Measurements from ENCODE around the gene DISP1. TPM values are rescaled to one million over a fixed set of nuclear protein-coding genes. Genes with fewer than 3 reads are reported as not detected.

DISP1 gene
- total and polyA plus RNA-seq, 12 donors = 3.3 to 7.5 (median 5.5) TPM

GRCh38 chr1:222852326-222852725 is 37.5 kb downstream of the DISP1 start:
- Histone ChIP-seq H3K27ac (no peak overlapping the region), H3K4me3 (no peak overlapping the region), H3K4me1 (no peaks in the 10 kb centered on the region), H3K36me3 (peaks cover 0 to 14% (median 0%) of the 10 kb centered on the region in 9 donors), H3K9me3 (peaks cover 0 to 13% (median 0%) of the 10 kb centered on the region in 11 donors), H3K27me3 (no peaks in the 10 kb centered on the region)
- ATAC-seq (no peak), DNase-seq (no peak)
- TF ChIP-seq CTCF (IDR thresholded peaks at IDR 0.05) = no peak
- WGBS, 2 donors = 87 to 88% methylated on average over 3 of the region's 3 CpGs
- intact Hi-C loops (cut with DNase I) = no loop called here

- intact Hi-C loops (cut with DNase I) = no loop called here
- no peak for DNase-seq
- Histone ChIP-seq H3K27ac (no peak overlapping the region), H3K9me3 (peaks cover 0 to 31% (median 0%) of the 10 kb centered on the region in 11 donors), H3K4me1 (peaks cover 0 to 7% (median 0%) of the 10 kb centered on the region in 9 donors), H3K27me3 (no peaks in the 10 kb centered on the region), H3K4me3 (no peak overlapping the region), H3K36me3 (no peaks in the 10 kb centered on the region)
- TF ChIP-seq CTCF (IDR thresholded peaks at IDR 0.05) = no peak
- ATAC-seq = no peak
- WGBS, 2 donors = 64 to 80% methylated on average over 3 of the region's 3 CpGs
Measured at GRCh38 chr1:222861062-222861461, 46.2 kb downstream of the DISP1 start.

Other genes starting within 250 kb of the DISP1 start
- gene TAF1A, start 225.1 kb upstream of the DISP1 start, total RNA-seq = 1 to 10 TPM; 1.3 to 3.3 (median 1.8) TPM
- 1 to 10 TPM; 1.1 to 1.2 TPM for gene TAF1A, start 225.1 kb upstream of the DISP1 start, polyA plus RNA-seq
- 10 to 100 TPM; 44.0 to 72.5 (median 59.0) TPM for gene MIA3, start 196.9 kb upstream of the DISP1 start, total RNA-seq
- gene MIA3, start 196.9 kb upstream of the DISP1 start, polyA plus RNA-seq = 10 to 100 TPM; 22.8 to 33.8 TPM
- 10 to 100 TPM; 37.4 to 68.4 (median 47.0) TPM for gene AIDA, start 102.5 kb upstream of the DISP1 start, total RNA-seq
- 10 to 100 TPM; 29.5 to 37.1 TPM for gene AIDA, start 102.5 kb upstream of the DISP1 start, polyA plus RNA-seq
- 10 to 100 TPM; 26.5 to 40.5 (median 34.5) TPM for gene BROX, start 102.5 kb upstream of the DISP1 start, total RNA-seq
- 10 to 100 TPM in 1 of 2 donors, 1 to 10 TPM in 1; 8.9 to 11.7 TPM for gene BROX, start 102.5 kb upstream of the DISP1 start, polyA plus RNA-seq
- not detected for gene FAM177B, start 77.8 kb upstream of the DISP1 start, total RNA-seq
- under 1 TPM in 1 of 2 donors, not detected in 1; 0.06 TPM for gene FAM177B, start 77.8 kb upstream of the DISP1 start, polyA plus RNA-seq